GM12878 (cell line): ENCODE measurements around the gene GRM1. TPM values are rescaled to one million over a fixed set of nuclear protein-coding genes. Genes with fewer than 3 reads are reported as not detected.

Source experiments
- ATAC-seq: fragments of 200-7000 bp; cut with Tn5 transposase; 3 replicates; pipeline ENCODE4 v1.9.1; 2020; ENCODE audit warnings: mild to moderate bottlenecking, moderate library complexity
- BruUV-seq: library from RNA; stranded (reverse); fragments of 400-500 nt; replicated peaks from 2 replicates; lab custom pipeline; 2021; lab: Mats Ljungman, UMichigan
- CTCF ChIA-PET: fragments of 300-600 bp; sonication (Branson Sonifier 250); formaldehyde crosslinking; extraction: SDS; loops from one replicate; lab custom pipeline; 2021; ENCODE audit warnings: inconsistent platforms; lab: Yijun Ruan, JAX
- POLR2A ChIA-PET: fragments of 350-600 bp; formaldehyde crosslinking; extraction: SDS; loops from one replicate; lab custom pipeline; 2021; ENCODE audit warnings: inconsistent platforms; lab: Charles Lee
- RAD21 ChIA-PET: fragments of 300-600 bp; sonication (Branson Sonifier 250); formaldehyde crosslinking; loops from one replicate; lab custom pipeline; 2023; ENCODE audit warnings: antibody characterized with exemption; ENCODE audit not compliant: unreplicated experiment; lab: Charles Lee
- SMC1A ChIA-PET: fragments of 300-600 bp; sonication (Branson Sonifier 250); formaldehyde crosslinking; loops from one replicate; lab custom pipeline; 2023; ENCODE audit not compliant: unreplicated experiment, uncharacterized antibody; lab: Charles Lee
- DNase-seq: peaks from one replicate; pipeline ENCODE4 v3.0.0-alpha.2; 2011; ENCODE audit warnings: low read depth, low spot score
- FAIRE-seq: peaks from 3 replicates; lab custom pipeline; 2011; peaks lifted over from hg19 to GRCh38; lab: Jason Lieb, UNC
- H2AFZ ChIP-seq: 2 replicates; pipeline ENCODE4 v1.6.0; 2011; ENCODE audit warnings: low read depth, low read length, control low read depth; ENCODE audit not compliant: control insufficient read depth
- H3K27ac ChIP-seq: 2 replicates; pipeline ENCODE4 v1.5.1; 2011; ENCODE audit warnings: control low read depth; ENCODE audit not compliant: control insufficient read depth, insufficient read depth
- H3K27me3 ChIP-seq, 2 experiments: replicated peaks in 1 of 2; 2 replicates each; pipeline versions ENCODE4 v1.6.0 to v1.6.1; 2011; ENCODE audit warnings: low read length in 1 of 2; ENCODE audit not compliant: control insufficient read depth in 2 of 2, insufficient read depth in 2 of 2
- H3K36me3 ChIP-seq, 2 experiments: 2 replicates each; pipeline ENCODE4 v1.5.1; 2011; ENCODE audit warnings: low read length in 1 of 2; ENCODE audit not compliant: control insufficient read depth in 2 of 2, insufficient read depth in 2 of 2
- H3K4me1 ChIP-seq: 2 replicates; pipeline ENCODE4 v1.6.1; 2011; ENCODE audit warnings: mild to moderate bottlenecking, low read length, moderate library complexity, mixed read lengths; ENCODE audit not compliant: control insufficient read depth, insufficient read depth
- H3K4me2 ChIP-seq: 2 replicates; pipeline ENCODE4 v1.6.0; 2011; ENCODE audit warnings: control low read depth; ENCODE audit not compliant: control insufficient read depth, insufficient read depth
- H3K4me3 ChIP-seq: fragments of 200-600 bp; sonication (generic); 2 replicates; pipeline ENCODE4 v1.5.1; 2016
- H3K79me2 ChIP-seq: 2 replicates; pipeline ENCODE4 v1.6.0; 2011; ENCODE audit warnings: low read length; ENCODE audit not compliant: control insufficient read depth, insufficient read depth
- H3K9ac ChIP-seq: 2 replicates; pipeline ENCODE4 v1.8.0; 2011; ENCODE audit warnings: low read length, control low read depth, mixed read lengths; ENCODE audit not compliant: control insufficient read depth, insufficient read depth
- H3K9me3 ChIP-seq: replicated peaks from 3 replicates; pipeline ENCODE4 v1.5.1; 2011; ENCODE audit warnings: mild to moderate bottlenecking, low read length; ENCODE audit not compliant: control insufficient read depth, insufficient read depth
- H4K20me1 ChIP-seq: 2 replicates; pipeline ENCODE4 v1.6.0; 2011; ENCODE audit not compliant: control insufficient read depth, insufficient read depth
- ATF3 ChIP-seq: IDR thresholded peaks from 2 replicates; pipeline ENCODE4 v1.6.1; 2011; ENCODE audit warnings: low read depth, mild to moderate bottlenecking, low read length, moderate library complexity, borderline replicate concordance; ENCODE audit errors: extremely low read depth
- ATF7 ChIP-seq: fragments of 450-650 bp; IDR thresholded peaks from 2 replicates; pipeline ENCODE4 v1.6.1; 2016; ENCODE audit warnings: low read depth, mild to moderate bottlenecking
- CREB1 ChIP-seq: IDR thresholded peaks from 2 replicates; pipeline ENCODE4 v1.6.1; 2012; ENCODE audit warnings: low read depth, mild to moderate bottlenecking, inconsistent platforms
- GATAD2B ChIP-seq: fragments of 450-650 bp; conservative IDR thresholded peaks from 2 replicates; pipeline ENCODE4 v1.6.1; 2017; ENCODE audit warnings: low read depth, mild to moderate bottlenecking, moderate library complexity
- NFXL1 ChIP-seq: fragments of 450-650 bp; IDR thresholded peaks from 2 replicates; pipeline ENCODE4 v1.6.1; 2017; ENCODE audit warnings: antibody characterized with exemption, mild to moderate bottlenecking, borderline replicate concordance
- NFYA ChIP-seq: IDR thresholded peaks from 2 replicates; pipeline ENCODE4 v1.6.1; 2011; ENCODE audit warnings: low read depth, mild to moderate bottlenecking, low read length, improper control_type of control experiment, borderline replicate concordance
- NFYB ChIP-seq: IDR thresholded peaks from 2 replicates; pipeline ENCODE4 v1.6.1; 2011; ENCODE audit warnings: low read depth, mild to moderate bottlenecking, low read length, improper control_type of control experiment, moderate library complexity; ENCODE audit not compliant: insufficient read depth
- RAD21 ChIP-seq: IDR thresholded peaks from 2 replicates; pipeline ENCODE4 v1.6.1; 2011; ENCODE audit warnings: mild to moderate bottlenecking, low read depth, low read length, moderate library complexity; ENCODE audit not compliant: insufficient read depth
- SRF ChIP-seq, 2 experiments: IDR thresholded peaks; 2 replicates each; pipeline ENCODE4 v1.6.1; 2011; ENCODE audit warnings: low read depth in 2 of 2, low read length in 2 of 2, mild to moderate bottlenecking in 1 of 2, moderate library complexity in 1 of 2
- WGBS: methylation state at CpG from one replicate; pipeline ENCODE4 v1.1.6; 2016; ENCODE audit warnings: low lambda C conversion rate; ENCODE audit not compliant: insufficient replicate concordance, insufficient coverage; ENCODE audit errors: missing lambda C conversion rate; 5-methylcytosine and 5-hydroxymethylcytosine counted together
- in situ Hi-C: fragments of 300-500 bp; cut with MboI; formaldehyde crosslinking; loops from 9 replicates; pipeline ENCODE4 v1.14.3; 2018; ENCODE audit warnings: mixed read lengths
- intact Hi-C: fragments of 100-400 bp; cut with micrococcal nuclease; formaldehyde crosslinking; loops from one replicate; pipeline ENCODE4 v1.14.2; 2022; ENCODE audit not compliant: unreplicated experiment
- polyA plus RNA-seq, 11 experiments: library from polyadenylated mRNA; depleted of rRNA in 4 of 11; unstranded in 6 of 11; stranded (reverse) in 5 of 11; fragments of >200 nt; fragmentation: Nextera tagmentation in 4 of 11; fragmentation: Illumina TruSeq in 1 of 11; extraction: Ambion mirVana in 4 of 11; extraction: Trizol in 1 of 11; gene quantifications; 1 replicate in 1 of 11; 2 replicates in 10 of 11; pipeline versions ENCODE4 v1.2.1 to v1.2.3, GENCODE V29; 2011 to 2016; ENCODE audit warnings: inconsistent platforms in 2 of 11, missing spikeins in 2 of 11, low read depth in 1 of 11
- total RNA-seq, 4 experiments: library from RNA; depleted of rRNA in 3 of 4; stranded (reverse); fragments of >200 nt in 3 of 4; fragmentation: Illumina TruSeq in 1 of 4; extraction: Trizol in 1 of 4; gene quantifications; 2 replicates each; pipeline versions ENCODE4 v1.2.1 to v1.2.3, GENCODE V29; 2013 to 2021
- TF ChIP-seq, protein P1 (sequence below): IDR thresholded peaks from 2 replicates; pipeline ENCODE4 v1.6.1; 2011; ENCODE audit warnings: low read depth, low read length, improper control_type of control experiment, borderline replicate concordance

The GRM1 gene
- total and polyA plus RNA-seq, 10 of the 15 experiments (the other 5 are each of a cell fraction or from before 2014, with no cell fraction given), result 0.04 TPM; not detected in 9

DNA sequence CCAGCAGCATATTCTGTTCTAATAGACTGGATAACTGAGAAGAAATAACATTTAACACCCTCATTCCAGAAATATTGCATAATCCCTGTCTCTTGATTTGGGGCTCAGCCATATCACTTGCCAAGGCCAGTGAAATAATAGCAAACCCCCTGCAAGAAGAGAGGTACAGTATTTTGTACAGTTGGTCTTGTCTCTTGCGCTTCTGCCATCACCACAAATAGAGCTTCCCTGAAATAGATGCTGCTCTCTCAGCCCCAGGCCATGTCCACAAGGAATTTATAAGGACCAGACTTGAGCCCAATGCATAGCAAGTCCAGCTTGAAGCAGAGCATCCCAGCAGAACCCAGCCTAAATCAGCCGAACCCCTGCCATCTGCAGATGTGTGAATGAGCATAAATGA is 254.0 kb downstream of the GRM1 start:
- Histone ChIP-seq H3K36me3 (no peaks in the 10 kb centered on the region), H3K27ac (no peak overlapping the region), H3K4me3 (no peak overlapping the region), H3K4me1 (no peaks in the 10 kb centered on the region), H3K79me2 (no peaks in the 10 kb centered on the region), H3K27me3 (no peaks in the 10 kb centered on the region), H4K20me1 (no peaks in the 10 kb centered on the region), H2AFZ (no peak overlapping the region), H3K9ac (no peak overlapping the region), H3K4me2 (no peak overlapping the region), H3K9me3 (no peaks in the 10 kb centered on the region)
- DNase-seq (no peak), ATAC-seq (no peak), FAIRE-seq (no peak)
- ChIA-PET RAD21 (no interaction called here), SMC1A (no interaction called here), CTCF (no interaction called here), POLR2A (no interaction called here)
- intact Hi-C loops (no loop called here), in situ Hi-C loops (no loop called here)
- BruUV-seq, result no TSS peak
- 25% methylated on average over 2 of the region's 2 CpGs for WGBS
- TF ChIP-seq NFXL1 (no peak), ATF3 (no peak), ATF7 (no peak), SRF (IDR thresholded peaks at IDR 0.05; ENCODE audit: low read depth in 2 of 2, low read length in 2 of 2) (no peak), RAD21 (no peak), CREB1 (no peak), NFYA (no peak), GATAD2B (no peak), NFYB (no peak)
- TF ChIP-seq, protein P1, sequence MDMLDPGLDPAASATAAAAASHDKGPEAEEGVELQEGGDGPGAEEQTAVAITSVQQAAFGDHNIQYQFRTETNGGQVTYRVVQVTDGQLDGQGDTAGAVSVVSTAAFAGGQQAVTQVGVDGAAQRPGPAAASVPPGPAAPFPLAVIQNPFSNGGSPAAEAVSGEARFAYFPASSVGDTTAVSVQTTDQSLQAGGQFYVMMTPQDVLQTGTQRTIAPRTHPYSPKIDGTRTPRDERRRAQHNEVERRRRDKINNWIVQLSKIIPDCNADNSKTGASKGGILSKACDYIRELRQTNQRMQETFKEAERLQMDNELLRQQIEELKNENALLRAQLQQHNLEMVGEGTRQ, result no peak
